Measurements from ENCODE around the gene ABCB11.

Gene ABCB11

DNA sequence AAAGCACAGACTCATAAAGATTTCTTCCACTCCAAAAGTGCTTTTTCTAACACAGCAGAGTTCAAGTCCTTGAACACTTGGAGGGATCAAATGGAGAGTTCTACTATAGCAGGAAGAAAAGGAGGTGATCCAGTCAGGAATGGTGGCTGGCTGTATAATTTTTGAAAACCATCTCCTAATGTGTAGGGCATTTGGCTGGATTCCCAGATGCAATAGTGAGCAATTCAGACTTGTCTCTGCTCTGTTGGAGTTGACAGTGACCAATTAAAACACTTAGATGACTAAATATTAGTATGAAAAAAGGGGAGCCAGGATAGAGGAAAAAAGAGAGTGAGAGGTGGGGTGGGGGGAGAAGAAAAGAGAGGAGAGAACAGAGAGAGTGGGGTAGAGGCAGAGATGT lies 135.4 kb downstream of the ABCB11 start:
- H3K4me3 ChIP-seq (ENCODE audit: control insufficient read depth, low read depth, low read length): no peak overlapping the region
- peak; percentile 22 for DNase-seq (ENCODE audit: low read depth)
- TF ChIP-seq, protein P1, sequence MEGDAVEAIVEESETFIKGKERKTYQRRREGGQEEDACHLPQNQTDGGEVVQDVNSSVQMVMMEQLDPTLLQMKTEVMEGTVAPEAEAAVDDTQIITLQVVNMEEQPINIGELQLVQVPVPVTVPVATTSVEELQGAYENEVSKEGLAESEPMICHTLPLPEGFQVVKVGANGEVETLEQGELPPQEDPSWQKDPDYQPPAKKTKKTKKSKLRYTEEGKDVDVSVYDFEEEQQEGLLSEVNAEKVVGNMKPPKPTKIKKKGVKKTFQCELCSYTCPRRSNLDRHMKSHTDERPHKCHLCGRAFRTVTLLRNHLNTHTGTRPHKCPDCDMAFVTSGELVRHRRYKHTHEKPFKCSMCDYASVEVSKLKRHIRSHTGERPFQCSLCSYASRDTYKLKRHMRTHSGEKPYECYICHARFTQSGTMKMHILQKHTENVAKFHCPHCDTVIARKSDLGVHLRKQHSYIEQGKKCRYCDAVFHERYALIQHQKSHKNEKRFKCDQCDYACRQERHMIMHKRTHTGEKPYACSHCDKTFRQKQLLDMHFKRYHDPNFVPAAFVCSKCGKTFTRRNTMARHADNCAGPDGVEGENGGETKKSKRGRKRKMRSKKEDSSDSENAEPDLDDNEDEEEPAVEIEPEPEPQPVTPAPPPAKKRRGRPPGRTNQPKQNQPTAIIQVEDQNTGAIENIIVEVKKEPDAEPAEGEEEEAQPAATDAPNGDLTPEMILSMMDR (conservative IDR thresholded peaks at IDR 0.05; ENCODE audit: control insufficient read depth, insufficient read depth, low read depth, low read length): no peak

GRCh38 chr2:168894720-168895119 lies 136.4 kb downstream of the ABCB11 start:
- no peak for DNase-seq (ENCODE audit: low read depth)
- TF ChIP-seq, protein P1 (conservative IDR thresholded peaks at IDR 0.05; ENCODE audit: control insufficient read depth, insufficient read depth, low read depth, low read length): no peak
- no peak overlapping the region for H3K4me3 ChIP-seq (ENCODE audit: control insufficient read depth, low read depth, low read length)

DNA sequence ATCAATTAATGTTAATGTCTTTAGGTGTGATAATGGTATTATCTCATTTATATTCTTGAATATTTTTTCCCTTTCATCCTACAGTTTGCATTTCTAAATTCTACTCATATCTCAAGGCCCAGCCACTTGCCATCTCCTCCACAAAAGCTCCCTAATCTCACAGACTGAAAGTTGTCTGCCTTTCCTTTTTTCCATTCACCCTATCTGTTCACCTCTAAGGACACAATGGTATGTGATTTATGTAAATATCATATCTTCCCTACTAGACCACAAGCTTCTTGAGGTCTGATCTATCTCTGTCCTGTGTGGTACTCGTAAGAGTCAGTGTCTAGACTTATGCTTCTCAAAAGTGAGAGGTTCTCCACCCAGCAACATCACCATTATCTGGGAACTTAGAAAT lies 137.0 kb downstream of the ABCB11 start:
- DNase-seq (ENCODE audit: low read depth): no peak
- TF ChIP-seq, protein P1 (conservative IDR thresholded peaks at IDR 0.05; ENCODE audit: control insufficient read depth, insufficient read depth, low read depth, low read length): no peak
- no peak overlapping the region for H3K4me3 ChIP-seq (ENCODE audit: control insufficient read depth, low read depth, low read length)

- DNase-seq (ENCODE audit: low read depth): no peak
- TF ChIP-seq, protein P1 (conservative IDR thresholded peaks at IDR 0.05; ENCODE audit: control insufficient read depth, insufficient read depth, low read depth, low read length): no peak
- no peak overlapping the region for H3K4me3 ChIP-seq (ENCODE audit: control insufficient read depth, low read depth, low read length)
Observed at GRCh38 chr2:168892327-168892726, 138.8 kb downstream of the ABCB11 start.

DNA sequence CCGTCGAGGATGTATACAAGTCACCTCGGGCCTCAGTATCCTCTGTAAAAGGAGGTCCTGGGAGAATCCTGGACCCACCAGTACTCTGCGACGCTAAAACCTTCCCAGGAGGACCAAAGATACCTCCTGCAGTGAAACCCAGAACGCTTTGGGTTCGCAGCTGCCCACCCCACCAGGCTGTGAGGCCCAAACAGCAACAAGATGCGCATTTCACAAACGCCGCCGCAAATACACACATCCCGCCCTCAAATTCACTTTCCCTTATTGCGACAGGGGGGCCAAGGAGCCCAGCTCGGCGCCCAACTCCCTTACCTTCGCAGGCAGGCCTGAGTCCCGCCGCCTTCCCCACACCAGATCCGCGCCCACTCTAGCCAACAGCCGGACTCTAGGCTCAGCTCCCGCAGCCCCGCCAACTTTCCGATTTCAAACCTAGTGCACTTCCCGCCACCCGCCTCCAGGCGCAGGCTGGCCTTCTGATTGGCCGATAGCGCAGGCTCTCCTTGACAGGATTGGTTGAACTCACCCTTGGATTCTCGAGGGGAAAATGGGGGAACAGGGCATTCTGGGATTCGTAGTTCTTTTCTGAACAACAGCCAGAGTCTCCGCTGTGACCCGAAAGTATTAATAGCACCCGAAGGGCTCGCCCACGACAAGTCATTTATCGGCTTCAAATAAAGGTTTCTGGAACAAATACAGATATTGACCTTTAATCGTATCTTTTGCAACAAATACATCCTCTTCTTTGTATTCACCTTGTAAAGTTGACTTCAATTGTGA lies 140.9 kb downstream of the ABCB11 start, which contains the start of gene SPC25:
Gene SPC25 (minus strand): TSS at position 425 of the 777 bp plus-strand sequence. CDS start 911 bp downstream, outside the sequence.
- DNase-seq (ENCODE audit: low read depth): peak; percentile 88
- peak within 1 kb of the TSS; percentile 87 for H3K4me3 ChIP-seq (ENCODE audit: control insufficient read depth, low read depth, low read length)
- TF ChIP-seq, protein P1 (conservative IDR thresholded peaks at IDR 0.05; ENCODE audit: control insufficient read depth, insufficient read depth, low read depth, low read length): no peak

DNA sequence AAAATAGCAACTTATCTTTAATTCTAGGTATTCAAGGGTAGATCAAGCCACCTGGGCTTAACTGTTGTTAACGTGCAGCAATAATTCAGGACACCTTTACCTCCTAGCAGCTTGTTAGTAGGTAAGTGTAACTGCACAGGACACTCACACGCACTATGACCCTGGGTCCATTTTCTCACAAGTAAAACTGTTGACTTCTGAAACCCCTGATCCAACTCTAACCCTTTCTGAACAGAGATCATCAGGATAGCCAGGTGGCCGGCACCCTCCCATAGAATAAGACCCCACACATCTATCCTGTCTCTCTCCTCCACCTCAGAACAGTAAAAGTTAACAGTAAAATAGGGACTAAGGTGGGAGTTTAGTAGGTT lies 141.5 kb downstream of the ABCB11 start:
- DNase-seq (ENCODE audit: low read depth): no peak
- H3K4me3 ChIP-seq (ENCODE audit: control insufficient read depth, low read depth, low read length): peak overlapping the region; percentile 87
- TF ChIP-seq, protein P1 (conservative IDR thresholded peaks at IDR 0.05; ENCODE audit: control insufficient read depth, insufficient read depth, low read depth, low read length): no peak
